Tibial artery (tissue), 4 donors: Measurements from ENCODE around the gene NXPH1.

Experiments used
- DNase-seq, 2 donors: peaks; one replicate each; pipeline ENCODE4 v3.0.0-alpha.2; 2019
- H3K27ac ChIP-seq, 2 donors: fragments of 200-600 bp; sonication (generic) in 1 of 2; 1 replicate in 1 of 2; 2 replicates in 1 of 2; pipeline ENCODE4 v1.5.1; 2018 to 2019; ENCODE audit warnings: mild to moderate bottlenecking in 1 of 2
- H3K27me3 ChIP-seq, 2 donors: fragments of 200-600 bp; sonication (generic) in 1 of 2; one replicate each; pipeline versions ENCODE4 v1.5.1 to v1.6.0; 2016 to 2019
- H3K36me3 ChIP-seq, 3 donors: fragments of 200-600 bp; sonication (generic) in 2 of 3; one replicate each; pipeline ENCODE4 v1.5.1; 2016 to 2019; ENCODE audit warnings: mild to moderate bottlenecking in 2 of 3
- H3K4me1 ChIP-seq, 4 donors: fragments of 200-600 bp; sonication (generic) in 2 of 4; 1 replicate in 3 of 4; 2 replicates in 1 of 4; pipeline ENCODE4 v1.5.1; 2016 to 2019
- H3K4me3 ChIP-seq, 2 donors: fragments of 200-600 bp; sonication (generic) in 1 of 2; 1 replicate in 1 of 2; 2 replicates in 1 of 2; pipeline ENCODE4 v1.5.1; 2018 to 2019; ENCODE audit warnings: mild to moderate bottlenecking in 2 of 2
- H3K9me3 ChIP-seq, 3 donors: fragments of 200-600 bp; sonication (generic) in 1 of 3; one replicate each; pipeline ENCODE4 v1.5.1; 2016 to 2019
- intact Hi-C: fragments of 100-400 bp; cut with DNase I; formaldehyde crosslinking; loops from one replicate; pipeline ENCODE4 v1.15.0; 2023; ENCODE audit warnings: low total_unique reads
- TF ChIP-seq, protein P1 (sequence below), 2 experiments: fragments of 200-600 bp in 1 of 2; fragments of 450-650 bp in 1 of 2; IDR thresholded peaks; one replicate each; pipeline ENCODE4 v1.5.1; 2017 to 2019; ENCODE audit warnings: antibody characterized with exemption in 2 of 2, mild to moderate bottlenecking in 1 of 2, moderate library complexity in 1 of 2

NXPH1 gene

DNA sequence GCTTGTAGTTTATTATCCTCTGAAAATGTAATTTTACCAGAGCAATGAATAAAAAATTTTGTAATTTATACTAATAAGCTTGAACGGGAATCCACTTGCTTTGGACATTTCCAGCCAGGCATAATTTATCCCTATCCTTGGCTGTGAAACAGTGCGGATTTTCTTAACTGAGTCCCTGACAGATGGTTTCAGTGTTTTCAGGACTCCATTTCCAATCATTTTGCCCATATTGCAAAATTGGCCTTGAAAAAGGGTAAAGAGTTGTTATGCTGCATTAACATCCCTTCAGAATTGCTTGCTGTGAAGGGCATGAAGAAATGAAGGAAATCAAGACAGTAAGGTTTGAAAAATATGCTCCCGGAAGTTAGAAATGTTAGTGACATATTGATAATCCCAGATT lies 57.7 kb downstream of the NXPH1 start:
- Histone ChIP-seq H3K4me1 (no peaks in the 10 kb centered on the region), H3K9me3 (no peaks in the 10 kb centered on the region), H3K4me3 (no peak overlapping the region), H3K27ac (no peak overlapping the region), H3K36me3 (no peaks in the 10 kb centered on the region), H3K27me3 (no peaks in the 10 kb centered on the region)
- intact Hi-C loops: no loop called here
- no peak for DNase-seq
- TF ChIP-seq, protein P1, sequence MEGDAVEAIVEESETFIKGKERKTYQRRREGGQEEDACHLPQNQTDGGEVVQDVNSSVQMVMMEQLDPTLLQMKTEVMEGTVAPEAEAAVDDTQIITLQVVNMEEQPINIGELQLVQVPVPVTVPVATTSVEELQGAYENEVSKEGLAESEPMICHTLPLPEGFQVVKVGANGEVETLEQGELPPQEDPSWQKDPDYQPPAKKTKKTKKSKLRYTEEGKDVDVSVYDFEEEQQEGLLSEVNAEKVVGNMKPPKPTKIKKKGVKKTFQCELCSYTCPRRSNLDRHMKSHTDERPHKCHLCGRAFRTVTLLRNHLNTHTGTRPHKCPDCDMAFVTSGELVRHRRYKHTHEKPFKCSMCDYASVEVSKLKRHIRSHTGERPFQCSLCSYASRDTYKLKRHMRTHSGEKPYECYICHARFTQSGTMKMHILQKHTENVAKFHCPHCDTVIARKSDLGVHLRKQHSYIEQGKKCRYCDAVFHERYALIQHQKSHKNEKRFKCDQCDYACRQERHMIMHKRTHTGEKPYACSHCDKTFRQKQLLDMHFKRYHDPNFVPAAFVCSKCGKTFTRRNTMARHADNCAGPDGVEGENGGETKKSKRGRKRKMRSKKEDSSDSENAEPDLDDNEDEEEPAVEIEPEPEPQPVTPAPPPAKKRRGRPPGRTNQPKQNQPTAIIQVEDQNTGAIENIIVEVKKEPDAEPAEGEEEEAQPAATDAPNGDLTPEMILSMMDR (IDR thresholded peaks at IDR 0.05): no peak

DNA sequence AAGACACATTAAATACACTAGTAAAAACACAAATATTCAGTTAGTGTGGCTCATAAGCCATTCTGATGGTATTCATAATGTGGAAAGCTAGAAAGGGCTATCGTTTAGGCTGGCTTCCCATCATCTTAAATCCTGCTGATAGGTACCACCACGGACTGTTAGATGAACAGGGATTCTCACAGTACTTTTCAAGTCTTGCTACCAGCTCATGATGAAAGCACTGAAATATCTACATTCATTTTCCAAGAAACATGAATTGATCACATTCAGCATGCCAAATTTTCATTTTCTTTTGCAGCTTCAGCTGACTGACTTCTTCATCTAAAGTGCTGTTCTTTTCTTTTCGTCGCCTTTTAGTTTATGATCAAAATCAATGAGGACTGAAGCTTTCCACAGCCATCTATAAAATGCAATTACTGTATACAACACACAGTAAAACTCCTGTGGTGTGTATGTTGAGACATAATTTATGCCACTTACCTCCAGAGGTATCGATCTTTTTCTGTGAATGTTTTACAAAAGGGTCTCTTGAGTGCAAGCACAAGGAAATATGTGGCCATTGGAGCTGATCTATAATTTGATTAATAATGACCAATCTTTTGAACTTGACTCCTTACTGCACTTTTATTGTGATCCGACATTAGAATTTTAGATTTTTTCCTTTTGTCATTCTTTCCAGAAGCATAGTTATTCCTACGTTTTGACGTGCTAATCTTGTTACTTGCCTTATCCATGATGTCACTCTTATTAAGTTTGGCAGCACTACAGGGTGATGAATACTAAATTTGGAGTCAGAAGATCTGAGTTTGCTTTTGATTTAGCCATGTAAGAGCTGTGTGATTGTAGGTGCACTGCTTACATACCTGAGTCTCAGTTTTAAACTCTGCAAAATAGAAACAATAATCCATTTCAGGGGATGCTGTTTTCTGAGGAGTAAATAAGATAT lies 58.4 kb downstream of the NXPH1 start:
- Histone ChIP-seq H3K36me3 (no peaks in the 10 kb centered on the region), H3K9me3 (no peaks in the 10 kb centered on the region), H3K4me3 (no peak overlapping the region), H3K4me1 (no peaks in the 10 kb centered on the region), H3K27me3 (no peaks in the 10 kb centered on the region), H3K27ac (no peak overlapping the region)
- intact Hi-C loops: no loop called here
- TF ChIP-seq, protein P1 (IDR thresholded peaks at IDR 0.05): no peak
- no peak for DNase-seq

DNA sequence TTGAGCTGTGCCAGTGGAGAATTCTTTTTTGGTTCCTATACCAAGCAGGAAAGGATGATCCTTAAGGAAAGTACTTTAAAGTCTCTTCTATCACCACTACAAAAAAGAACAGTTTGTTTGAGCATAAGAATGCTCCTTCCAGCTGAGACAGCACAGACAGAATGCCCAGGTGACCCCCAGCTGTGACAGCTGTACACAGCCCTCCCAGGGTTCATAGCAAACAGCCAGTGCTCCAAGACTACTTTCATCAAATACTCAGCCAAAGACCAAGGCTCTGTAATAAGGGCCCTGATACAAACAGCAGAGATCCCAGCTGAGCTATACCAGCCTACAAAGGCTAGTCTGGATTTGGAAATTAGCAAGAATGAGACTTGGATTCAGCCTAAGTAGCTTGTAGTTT lies 65.7 kb downstream of the NXPH1 start:
- Histone ChIP-seq H3K4me3 (no peak overlapping the region), H3K9me3 (no peaks in the 10 kb centered on the region)
- intact Hi-C loops: no loop called here

DNA sequence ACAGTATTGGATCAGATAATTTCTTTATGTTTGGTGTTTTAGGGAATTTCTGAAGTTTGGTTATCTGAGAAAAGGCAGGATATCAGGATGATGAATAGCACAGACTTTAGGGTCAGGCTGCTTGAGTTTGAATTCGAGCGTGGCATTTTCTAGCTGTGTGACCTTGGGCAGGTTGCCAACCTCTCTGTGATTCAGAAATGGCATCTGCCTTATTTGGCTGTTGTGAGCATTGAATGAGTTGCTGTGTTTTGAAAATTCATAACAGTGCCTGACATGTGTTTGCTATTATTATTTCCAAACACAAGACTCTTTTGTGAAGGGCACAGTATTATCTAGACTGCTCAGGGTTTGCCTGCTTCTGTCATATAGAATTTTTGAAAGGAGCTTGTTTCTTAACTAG lies 66.9 kb downstream of the NXPH1 start:
- intact Hi-C loops: no loop called here

More for the DNA sequence above, 65.7 kb downstream of the NXPH1 start:
- Histone ChIP-seq H3K27ac (no peak overlapping the region), H3K4me1 (no peaks in the 10 kb centered on the region), H3K27me3 (no peaks in the 10 kb centered on the region), H3K36me3 (no peaks in the 10 kb centered on the region)
- TF ChIP-seq, protein P1 (IDR thresholded peaks at IDR 0.05): no peak
- no peak for DNase-seq

DNA sequence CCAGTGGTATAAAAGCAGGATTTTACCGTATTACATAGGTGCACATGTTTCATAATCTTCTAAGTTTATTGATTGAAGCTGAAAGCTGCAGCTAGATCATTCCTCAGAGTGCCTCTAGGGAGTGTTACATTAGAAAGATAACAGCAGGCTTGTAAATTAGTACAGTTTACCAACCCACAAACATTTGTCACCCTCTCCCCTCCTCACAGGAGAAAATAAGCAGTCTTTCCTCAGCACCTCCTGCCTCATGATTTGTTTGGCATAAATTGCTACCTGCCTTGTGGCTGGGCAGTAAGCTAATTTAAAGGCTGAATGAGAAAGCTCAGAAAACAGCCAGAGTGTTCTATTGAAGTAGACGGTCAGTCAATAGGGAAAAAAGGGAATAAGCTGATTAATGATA lies 74.2 kb downstream of the NXPH1 start:
- no peaks in the 10 kb centered on the region for H3K9me3 ChIP-seq
- H3K4me3 ChIP-seq: no peak overlapping the region
- no peak overlapping the region for H3K27ac ChIP-seq
- intact Hi-C loops: no loop called here
- TF ChIP-seq, protein P1 (IDR thresholded peaks at IDR 0.05): no peak
- H3K36me3 ChIP-seq: no peaks in the 10 kb centered on the region
- DNase-seq: no peak
- no peaks in the 10 kb centered on the region for H3K4me1 ChIP-seq
- H3K27me3 ChIP-seq: no peaks in the 10 kb centered on the region

More for the DNA sequence above, 66.9 kb downstream of the NXPH1 start:
- DNase-seq: no peak
- Histone ChIP-seq H3K36me3 (no peaks in the 10 kb centered on the region), H3K4me3 (no peak overlapping the region), H3K27me3 (no peaks in the 10 kb centered on the region), H3K27ac (no peak overlapping the region), H3K9me3 (no peaks in the 10 kb centered on the region), H3K4me1 (no peaks in the 10 kb centered on the region)
- TF ChIP-seq, protein P1 (IDR thresholded peaks at IDR 0.05): no peak
